ENCODE data around the gene NEK6. TPM values are rescaled to one million over a fixed set of nuclear protein-coding genes. Genes with fewer than 3 reads are reported as not detected.

Gene NEK6
- total RNA-seq, 1 donor from 2014 or later = 43.9 TPM

GRCh38 chr9:124296094-124296493, 38.3 kb downstream of the NEK6 start:
- no peak overlapping the region for H3K27ac Mint-ChIP-seq (ENCODE audit: unreplicated experiment)
- H3K27me3 Mint-ChIP-seq (ENCODE audit: unreplicated experiment) = peaks cover 5% of the 10 kb centered on the region
- TF ChIP-seq CTCF (IDR thresholded peaks at IDR 0.05; ENCODE audit: unreplicated experiment) = no peak
- DNase-seq (ENCODE audit: low spot score) = no peak
- peaks cover 5% of the 10 kb centered on the region for H3K36me3 Mint-ChIP-seq (ENCODE audit: low read depth, unreplicated experiment)
- no peak overlapping the region for H3K4me3 Mint-ChIP-seq (ENCODE audit: unreplicated experiment)
- H3K4me1 Mint-ChIP-seq (ENCODE audit: unreplicated experiment) = peaks cover 19% of the 10 kb centered on the region
- H3K9me3 Mint-ChIP-seq (ENCODE audit: unreplicated experiment) = no peaks in the 10 kb centered on the region

- TF ChIP-seq CTCF (IDR thresholded peaks at IDR 0.05; ENCODE audit: unreplicated experiment) = no peak
- Mint-ChIP-seq H3K27ac (ENCODE audit: unreplicated experiment) (no peak overlapping the region), H3K27me3 (ENCODE audit: unreplicated experiment) (peaks cover 5% of the 10 kb centered on the region), H3K4me3 (ENCODE audit: unreplicated experiment) (no peak overlapping the region), H3K4me1 (ENCODE audit: unreplicated experiment) (peaks cover 15% of the 10 kb centered on the region), H3K9me3 (ENCODE audit: unreplicated experiment) (no peaks in the 10 kb centered on the region), H3K36me3 (ENCODE audit: low read depth, unreplicated experiment) (peaks cover 5% of the 10 kb centered on the region)
- no peak for DNase-seq (ENCODE audit: low spot score)
Measured at GRCh38 chr9:124296796-124297550, 39.2 kb downstream of the NEK6 start.

GRCh38 chr9:124297551-124297901, 39.8 kb downstream of the NEK6 start:
- Mint-ChIP-seq H3K36me3 (ENCODE audit: low read depth, unreplicated experiment) (peaks cover 5% of the 10 kb centered on the region), H3K9me3 (ENCODE audit: unreplicated experiment) (no peaks in the 10 kb centered on the region), H3K27me3 (ENCODE audit: unreplicated experiment) (peaks cover 5% of the 10 kb centered on the region), H3K27ac (ENCODE audit: unreplicated experiment) (no peak overlapping the region), H3K4me1 (ENCODE audit: unreplicated experiment) (peaks cover 15% of the 10 kb centered on the region), H3K4me3 (ENCODE audit: unreplicated experiment) (no peak overlapping the region)
- DNase-seq (ENCODE audit: low spot score) = no peak
- no peak for TF ChIP-seq CTCF (IDR thresholded peaks at IDR 0.05; ENCODE audit: unreplicated experiment)

- no peak overlapping the region for H3K27ac Mint-ChIP-seq (ENCODE audit: unreplicated experiment)
- H3K27me3 Mint-ChIP-seq (ENCODE audit: unreplicated experiment) = peaks cover 3% of the 10 kb centered on the region
- TF ChIP-seq CTCF (IDR thresholded peaks at IDR 0.05; ENCODE audit: unreplicated experiment) = no peak
- peaks cover 5% of the 10 kb centered on the region for H3K36me3 Mint-ChIP-seq (ENCODE audit: low read depth, unreplicated experiment)
- H3K4me1 Mint-ChIP-seq (ENCODE audit: unreplicated experiment) = peaks cover 15% of the 10 kb centered on the region
- no peak overlapping the region for H3K4me3 Mint-ChIP-seq (ENCODE audit: unreplicated experiment)
- DNase-seq (ENCODE audit: low spot score) = no peak
- no peaks in the 10 kb centered on the region for H3K9me3 Mint-ChIP-seq (ENCODE audit: unreplicated experiment)
Measured at GRCh38 chr9:124297915-124298645, 40.3 kb downstream of the NEK6 start.

- Mint-ChIP-seq H3K4me1 (ENCODE audit: unreplicated experiment) (peaks cover 15% of the 10 kb centered on the region), H3K27me3 (ENCODE audit: unreplicated experiment) (peaks cover 3% of the 10 kb centered on the region), H3K9me3 (ENCODE audit: unreplicated experiment) (no peaks in the 10 kb centered on the region), H3K36me3 (ENCODE audit: low read depth, unreplicated experiment) (peaks cover 9% of the 10 kb centered on the region), H3K27ac (ENCODE audit: unreplicated experiment) (no peak overlapping the region), H3K4me3 (ENCODE audit: unreplicated experiment) (no peak overlapping the region)
- DNase-seq (ENCODE audit: low spot score) = no peak
- no peak for TF ChIP-seq CTCF (IDR thresholded peaks at IDR 0.05; ENCODE audit: unreplicated experiment)
Measured at GRCh38 chr9:124298646-124299235, 41.0 kb downstream of the NEK6 start.
